B cell (primary cell): ENCODE measurements around the gene PLEKHH2.

Source experiments
- CTCF ChIP-seq: fragments of 200-600 bp; IDR thresholded peaks from one replicate; pipeline ENCODE4 v1.8.0; 2022; ENCODE audit warnings: antibody characterized with exemption, mild to moderate bottlenecking
- EZH2 ChIP-seq: IDR thresholded peaks from 2 replicates; pipeline ENCODE4 v1.6.1; 2012; ENCODE audit warnings: borderline replicate concordance, low read depth, mild to moderate bottlenecking, moderate library complexity, low read length; ENCODE audit not compliant: insufficient read depth, poor library complexity, severe bottlenecking

- TF ChIP-seq CTCF (no peak), EZH2 (no peak)
Observed at GRCh38 chr2:43738257-43738656, 101.2 kb downstream of the PLEKHH2 start.
